Middle frontal gyrus (tissue), 1 donor: ENCODE measurements around the gene LSM5.

Experiments
- DNase-seq: peaks from one replicate; pipeline ENCODE4 v3.0.0-alpha.2; 2015; ENCODE audit warnings: low spot score; ENCODE audit errors: extremely low spot score

Gene LSM5

GRCh38 chr7:32490127-32490796, at the start of gene LSM5:
Gene LSM5 (minus strand): TSS chr7:32490380. CDS start chr7:32490365, 15 bp downstream.
- peak; percentile 88 for DNase-seq

DNA sequence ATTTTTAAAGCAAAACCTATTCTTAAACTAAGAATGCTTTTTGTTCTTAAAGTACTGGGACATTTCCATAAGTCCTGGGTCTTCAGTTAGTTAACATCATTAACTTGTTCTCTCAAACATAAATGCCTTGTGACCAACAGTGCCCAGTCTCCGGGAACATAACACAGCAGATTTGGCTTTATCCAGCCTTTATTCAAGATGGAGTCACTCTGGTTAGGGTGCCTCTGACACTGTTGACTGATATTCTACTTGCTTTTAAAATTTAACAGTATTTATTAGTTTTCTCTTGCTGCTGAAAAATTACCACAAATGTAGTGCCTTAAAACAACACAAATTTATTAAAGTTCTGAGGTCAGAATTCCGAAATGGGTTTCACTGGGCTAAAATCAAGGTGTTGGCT, 49.2 kb upstream of the LSM5 start:
- no peak for DNase-seq

DNA sequence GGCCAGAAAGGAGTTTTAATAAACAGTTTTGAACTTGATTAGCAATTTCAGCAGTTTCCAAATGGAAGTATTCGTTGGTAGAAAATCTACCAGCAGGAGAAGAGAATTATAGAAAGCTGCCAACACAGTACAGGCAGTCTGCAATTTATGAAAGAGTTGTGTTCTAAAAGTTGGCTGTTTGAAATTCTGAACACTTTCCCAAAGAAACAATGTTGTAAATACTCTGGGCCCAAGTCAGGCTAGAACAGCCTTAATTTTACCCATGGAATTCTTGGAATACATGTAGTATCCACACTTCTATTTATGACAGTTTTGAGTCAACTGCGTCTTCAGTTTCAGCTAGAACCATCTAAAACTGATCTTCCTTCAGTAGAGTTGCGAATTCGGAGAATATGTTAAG, 47.6 kb upstream of the LSM5 start:
- DNase-seq, result no peak

GRCh38 chr7:32536585-32536984, 46.4 kb upstream of the LSM5 start:
- no peak for DNase-seq

GRCh38 chr7:32536016-32536415, 45.8 kb upstream of the LSM5 start:
- DNase-seq, result no peak

GRCh38 chr7:32535162-32535702, 45.1 kb upstream of the LSM5 start:
- no peak for DNase-seq

DNA sequence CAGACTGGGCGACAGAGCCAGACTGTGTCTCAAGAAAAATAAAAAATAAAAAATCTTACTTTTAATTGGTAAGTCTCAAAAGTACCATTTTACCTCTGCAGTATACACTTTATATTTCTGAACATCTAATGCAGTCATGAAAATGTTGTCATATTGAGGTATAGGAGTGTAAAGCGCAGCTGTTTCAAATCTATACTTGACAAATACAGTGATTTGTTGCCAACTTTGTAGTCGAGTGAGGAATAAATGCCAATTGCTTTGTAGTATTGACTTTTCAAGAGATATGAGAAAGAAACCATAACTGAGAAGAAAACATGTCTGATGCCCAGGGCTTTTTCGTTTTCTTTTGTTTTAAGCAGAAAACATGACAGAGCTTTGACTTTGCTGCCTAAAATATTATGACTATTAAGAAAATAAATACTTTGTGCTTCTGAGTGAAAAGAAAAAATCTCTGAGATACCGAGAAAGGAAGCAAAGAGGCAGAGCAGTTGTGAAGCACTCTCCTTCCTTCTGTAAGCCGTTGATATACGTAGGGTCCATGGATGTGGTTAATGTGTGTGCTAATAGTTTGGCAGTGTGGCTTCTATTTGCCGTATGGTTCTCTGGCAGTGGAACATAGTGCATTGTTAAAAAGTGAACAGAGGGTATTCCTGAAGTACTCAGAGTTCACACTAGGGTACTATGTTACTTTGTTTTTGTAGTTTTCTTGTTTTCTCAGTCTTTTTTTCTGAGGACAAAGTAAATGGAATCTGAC, 43.3 kb upstream of the LSM5 start:
- no peak for DNase-seq

GRCh38 chr7:32532716-32533115, 42.5 kb upstream of the LSM5 start:
- DNase-seq, result no peak

DNA sequence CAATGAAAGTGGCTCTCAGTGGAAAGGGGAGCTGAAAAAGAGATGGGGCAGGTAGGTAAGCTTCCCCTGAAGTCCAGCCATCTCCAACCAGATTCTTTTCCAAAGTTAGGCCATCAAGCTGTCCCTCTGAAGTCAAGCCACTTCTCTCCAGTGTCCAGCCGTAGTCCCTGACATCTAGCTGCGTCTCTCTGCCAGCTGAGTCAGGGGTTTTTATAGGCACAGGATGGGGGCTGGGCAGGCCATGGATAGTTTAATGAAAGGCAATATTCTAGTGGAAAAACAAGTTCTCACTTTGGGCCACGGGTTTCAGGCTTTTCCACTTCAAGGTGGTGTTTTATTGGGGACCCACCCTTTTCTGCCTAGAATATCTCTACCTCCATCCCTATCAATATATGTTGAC, 41.9 kb upstream of the LSM5 start:
- no peak for DNase-seq

DNA sequence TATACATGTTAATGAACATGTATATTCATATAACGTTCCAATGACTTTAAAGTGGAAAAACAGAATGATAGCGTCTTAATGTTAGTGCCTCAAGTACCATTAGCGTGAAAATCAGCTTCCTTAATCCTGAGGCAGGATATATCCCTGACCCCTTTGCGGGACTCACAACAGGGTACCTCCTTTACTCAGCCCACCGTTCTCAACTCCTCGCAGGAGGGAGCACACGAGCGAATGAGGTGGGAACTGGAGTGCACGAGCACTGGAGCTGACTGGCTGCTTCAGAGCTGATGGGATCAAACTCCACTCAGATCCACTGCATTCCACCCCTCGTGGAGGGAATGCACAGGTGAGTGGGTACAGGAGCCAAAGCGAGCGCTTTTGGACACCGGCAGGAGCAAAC, 41.2 kb upstream of the LSM5 start:
- DNase-seq, result no peak

DNA sequence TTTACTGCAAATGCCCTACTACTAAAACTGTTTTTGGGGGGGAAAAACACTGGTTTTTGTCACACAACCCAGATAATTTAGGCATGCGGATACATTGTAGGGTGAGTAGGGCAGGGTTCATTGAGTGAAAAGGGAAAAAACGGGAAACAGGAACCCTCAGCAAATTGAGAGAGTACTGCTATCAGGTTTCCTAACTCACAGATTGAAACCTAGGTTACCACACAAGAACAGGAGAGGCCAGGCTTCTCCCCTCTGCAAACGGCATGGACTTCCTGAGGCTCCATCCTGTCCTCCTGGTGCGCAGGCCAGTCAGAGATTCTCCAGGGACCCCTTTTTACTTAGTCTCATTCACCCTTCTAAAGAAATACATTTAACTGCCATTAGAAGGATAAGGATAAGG, 35.7 kb upstream of the LSM5 start:
- DNase-seq, result no peak

DNA sequence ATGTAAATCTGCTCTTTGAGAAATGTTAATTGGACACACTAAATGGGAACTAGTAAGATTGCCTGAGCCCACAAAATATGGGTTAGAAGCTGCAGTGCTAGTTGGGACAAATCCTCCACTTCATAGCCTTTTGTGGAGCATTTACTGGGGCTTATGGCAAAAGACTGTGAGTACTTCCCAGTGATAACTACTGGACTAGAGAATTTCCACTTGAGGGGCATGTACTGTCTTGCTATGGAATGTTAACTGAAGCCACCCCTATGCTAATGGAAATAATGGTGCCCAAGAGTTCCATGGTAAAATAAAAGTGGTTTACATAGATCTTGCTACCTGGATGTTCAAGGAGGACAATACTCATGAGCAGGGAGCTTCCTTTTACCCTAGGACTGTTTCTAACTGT, 34.5 kb upstream of the LSM5 start:
- DNase-seq, result no peak

DNA sequence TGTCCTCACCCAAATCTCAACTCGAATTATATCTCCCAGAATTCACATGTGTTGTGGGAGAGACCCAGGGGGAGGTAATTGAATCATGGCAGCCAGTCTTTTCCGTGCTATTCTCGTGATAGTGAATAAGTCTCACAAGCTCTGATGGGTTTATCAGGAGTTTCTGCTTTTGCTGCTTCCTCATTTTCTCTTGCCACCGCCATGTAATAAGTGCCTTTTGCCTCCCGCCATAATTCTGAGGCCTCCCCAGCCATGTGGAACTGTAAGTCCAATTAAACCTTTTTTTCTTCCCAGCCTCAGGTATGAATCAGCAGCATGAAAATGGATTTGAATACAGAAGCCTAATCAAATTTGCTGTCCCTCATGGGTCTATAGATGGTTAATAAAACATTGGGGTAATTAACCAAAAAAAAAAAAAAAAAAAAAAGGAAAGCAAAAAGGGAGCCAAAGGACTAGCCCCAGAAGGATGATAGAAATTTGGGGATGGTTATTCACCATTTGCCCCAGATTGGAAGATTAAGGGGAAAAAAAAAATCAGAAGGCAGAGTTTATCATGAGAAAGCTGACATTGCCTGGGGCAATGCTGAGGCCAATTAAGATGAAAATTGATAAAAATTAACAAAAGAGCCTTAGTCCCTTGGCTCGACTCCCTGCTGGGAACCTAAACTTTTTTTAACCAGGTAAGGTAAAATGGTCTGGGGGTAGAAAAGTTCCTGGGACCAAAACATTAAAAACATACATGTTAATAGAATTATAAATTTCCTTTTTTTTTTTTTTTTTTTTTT, 32.8 kb upstream of the LSM5 start:
- DNase-seq, result no peak

DNA sequence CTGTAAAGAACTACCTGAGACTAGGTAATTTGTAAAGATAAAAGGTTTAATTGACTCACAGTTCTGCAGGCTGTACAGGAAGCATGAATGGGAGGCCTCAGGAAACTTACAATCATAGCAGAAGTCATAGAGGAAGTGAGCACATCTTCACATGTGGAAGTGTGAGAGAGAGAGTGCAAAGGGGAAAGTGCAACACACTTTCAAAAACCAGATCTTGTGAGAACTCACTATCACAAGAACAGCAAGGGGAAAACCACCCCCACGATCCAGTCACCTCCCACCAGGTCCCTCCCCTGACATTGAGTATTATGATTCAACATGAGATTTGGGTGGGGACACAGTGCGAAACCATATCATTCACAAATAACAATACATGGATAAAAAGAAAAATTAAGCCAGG, 29.6 kb upstream of the LSM5 start:
- DNase-seq, result no peak

DNA sequence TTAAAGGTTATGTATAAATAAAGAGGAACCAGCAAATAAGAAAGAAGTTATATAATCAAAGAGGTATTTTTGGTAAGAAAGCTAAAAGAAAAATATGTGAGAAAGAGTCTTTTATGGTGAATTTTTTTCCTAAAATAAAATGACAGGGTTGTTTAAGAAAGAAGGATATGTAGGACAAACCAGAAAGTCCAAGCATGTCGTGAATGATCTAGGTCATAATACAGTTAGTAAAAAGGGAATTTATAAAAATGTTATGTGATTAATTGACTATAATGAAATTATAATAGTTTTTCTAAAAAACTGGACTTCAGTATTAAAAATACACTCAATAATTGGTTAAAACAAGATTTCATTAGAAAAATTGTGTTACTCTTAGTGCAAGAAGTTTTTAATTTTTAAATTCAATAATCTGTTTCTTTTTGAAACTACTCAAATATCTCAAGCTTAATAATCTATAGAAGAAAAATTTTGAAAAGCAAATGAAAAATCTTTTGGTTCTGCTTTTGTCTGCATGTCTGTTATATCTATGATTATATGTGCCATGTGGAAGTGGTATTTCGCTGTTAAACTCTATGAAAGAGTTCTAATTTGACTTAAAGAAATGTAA, 28.5 kb upstream of the LSM5 start:
- no peak for DNase-seq

DNA sequence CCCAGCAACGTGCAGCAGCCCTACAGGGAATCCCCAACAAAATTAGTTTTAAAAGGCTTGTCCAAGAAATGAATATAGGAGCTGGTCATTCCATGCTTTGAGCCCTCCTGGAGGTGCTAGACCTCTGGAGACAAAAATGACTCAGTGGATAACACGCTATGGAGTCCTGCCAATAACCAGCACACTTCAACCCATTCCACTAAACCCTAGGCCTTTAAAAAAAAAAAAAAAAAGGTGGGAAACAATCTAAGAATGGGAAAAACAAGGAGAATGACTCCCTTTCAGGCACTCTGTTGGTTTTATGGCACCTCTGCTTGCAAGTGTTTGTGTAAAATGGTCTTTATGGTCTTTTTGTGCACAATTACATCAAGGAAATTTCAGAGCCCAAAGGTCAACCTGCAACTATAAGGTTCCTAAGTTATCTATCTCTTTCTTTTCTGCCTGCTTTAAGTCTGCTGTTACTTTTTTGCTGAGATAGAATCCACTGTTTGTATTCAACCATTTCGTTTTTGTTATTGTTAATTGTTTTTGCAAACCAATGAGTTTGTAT, 26.4 kb upstream of the LSM5 start:
- no peak for DNase-seq

GRCh38 chr7:32515890-32516550, 25.8 kb upstream of the LSM5 start:
- no peak for DNase-seq

GRCh38 chr7:32513210-32513609, 23.0 kb upstream of the LSM5 start:
- no peak for DNase-seq

DNA sequence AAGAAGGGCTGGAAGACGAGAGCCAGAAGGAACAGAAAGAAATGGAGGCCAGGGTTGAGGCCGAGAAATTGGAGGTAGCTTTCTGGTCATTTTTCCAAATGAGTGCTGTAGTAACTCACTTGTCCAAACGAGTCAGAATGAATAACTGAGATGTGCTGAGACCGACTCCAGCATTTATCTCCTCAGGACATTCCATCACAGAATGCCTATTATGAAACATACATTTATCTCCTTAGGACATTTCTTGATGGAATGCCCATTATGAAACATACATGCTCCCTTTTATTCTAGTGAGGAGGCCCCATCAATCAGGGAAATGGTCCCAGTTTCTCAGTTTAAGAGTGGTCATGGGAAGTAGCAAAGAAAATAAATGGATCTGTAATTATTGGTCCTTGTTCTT, 21.6 kb upstream of the LSM5 start:
- DNase-seq, result no peak

GRCh38 chr7:32507414-32507813, 17.2 kb upstream of the LSM5 start:
- DNase-seq, result no peak
